NCI-H345 (cell line): ENCODE results near the gene GDF9.
"Not testable (repeated sequence)": the region's sequence is repeated elsewhere in the genome, so short reads cannot be mapped to it uniquely, and the experiment has no call there.

Experiments
- DNase-seq: peaks from one replicate; lab custom pipeline; 2025; lab: John Stamatoyannopoulos, UW

Gene GDF9

GRCh38 chr5:132873119-132873929, 7.1 kb upstream of the GDF9 start, which contains the start of gene LEAP2:
Gene LEAP2, plus strand, starts transcription at chr5:132873668. Its CDS starts 27 bp downstream, at chr5:132873695.
- DNase-seq, result no peak

GRCh38 chr5:132872788-132873118, 6.5 kb upstream of the GDF9 start:
- DNase-seq, result no peak

GRCh38 chr5:132871459-132872284, 5.4 kb upstream of the GDF9 start:
- no peak for DNase-seq

GRCh38 chr5:132870801-132871200, 4.5 kb upstream of the GDF9 start:
- no peak for DNase-seq

GRCh38 chr5:132868754-132869153, 2.5 kb upstream of the GDF9 start:
- DNase-seq, result no peak

- no peak for DNase-seq
Observed at GRCh38 chr5:132867046-132867451, 780 bp upstream of the GDF9 start.

- no peak for DNase-seq
Observed at GRCh38 chr5:132865668-132866341, 464 bp downstream of the GDF9 start.

GRCh38 chr5:132860742-132861141, 5.5 kb downstream of the GDF9 start:
- no peak for DNase-seq

- no peak for DNase-seq
Observed at GRCh38 chr5:132859889-132860437, 6.3 kb downstream of the GDF9 start.

GRCh38 chr5:132856011-132856410, 10.3 kb downstream of the GDF9 start:
- DNase-seq, result no peak

GRCh38 chr5:132854992-132855391, 11.3 kb downstream of the GDF9 start:
- not testable (repeated sequence) for DNase-seq

GRCh38 chr5:132854301-132854700, 12.0 kb downstream of the GDF9 start:
- DNase-seq, result no peak

GRCh38 chr5:132853790-132854189, 12.5 kb downstream of the GDF9 start:
- no peak for DNase-seq

GRCh38 chr5:132853323-132853722, 12.9 kb downstream of the GDF9 start:
- DNase-seq, result no peak

- DNase-seq, result no peak
Observed at GRCh38 chr5:132850066-132850465, 16.2 kb downstream of the GDF9 start.

GRCh38 chr5:132849347-132849746, 16.9 kb downstream of the GDF9 start:
- DNase-seq, result no peak

GRCh38 chr5:132848270-132848669, 18.0 kb downstream of the GDF9 start:
- no peak for DNase-seq

GRCh38 chr5:132841305-132841704, 25.0 kb downstream of the GDF9 start:
- no peak for DNase-seq

- DNase-seq, result no peak
Observed at GRCh38 chr5:132840896-132841295, 25.4 kb downstream of the GDF9 start.

GRCh38 chr5:132840313-132840712, 26.0 kb downstream of the GDF9 start:
- DNase-seq, result no peak

GRCh38 chr5:132839426-132840301, 26.6 kb downstream of the GDF9 start:
- no peak for DNase-seq
